Glutamatergic neuron (in vitro differentiated cells): ENCODE data around the gene PLXNA1. TPM values are rescaled to one million over a fixed set of nuclear protein-coding genes. Genes with fewer than 3 reads are reported as not detected.

Source experiments
- DNase-seq: peaks from one replicate; pipeline ENCODE4 v3.0.0; 2022
- H3K27ac Mint-ChIP-seq: one replicate; pipeline ENCODE4 v1.8.0; 2020; ENCODE audit warnings: mild to moderate bottlenecking, mixed read lengths, inconsistent platforms; ENCODE audit not compliant: unreplicated experiment
- H3K27me3 Mint-ChIP-seq: one replicate; pipeline ENCODE4 v1.8.0; 2020; ENCODE audit warnings: mild to moderate bottlenecking, moderate library complexity, mixed read lengths, inconsistent platforms; ENCODE audit not compliant: unreplicated experiment
- H3K36me3 Mint-ChIP-seq: one replicate; pipeline ENCODE4 v1.8.0; 2020; ENCODE audit warnings: mild to moderate bottlenecking, mixed read lengths, inconsistent platforms; ENCODE audit not compliant: unreplicated experiment
- H3K4me1 Mint-ChIP-seq: one replicate; pipeline ENCODE4 v1.8.0; 2020; ENCODE audit warnings: mild to moderate bottlenecking, low read depth, mixed read lengths, inconsistent platforms; ENCODE audit not compliant: unreplicated experiment
- H3K4me3 Mint-ChIP-seq: one replicate; pipeline ENCODE4 v1.8.0; 2020; ENCODE audit warnings: mild to moderate bottlenecking, mixed read lengths, inconsistent platforms; ENCODE audit not compliant: unreplicated experiment
- H3K9me3 Mint-ChIP-seq: one replicate; pipeline ENCODE4 v1.8.0; 2020; ENCODE audit warnings: mild to moderate bottlenecking, moderate library complexity, mixed read lengths, inconsistent platforms; ENCODE audit not compliant: unreplicated experiment
- total RNA-seq: library from RNA; stranded (reverse); fragmentation: NEBNext Ultra II Directional; extraction: Animal tissue kit (Norgen Biotek cat#: 25700); gene quantifications from one replicate; pipeline ENCODE4 v1.2.1, GENCODE V29; 2021; ENCODE audit not compliant: unreplicated experiment
- TF ChIP-seq, protein P1 (sequence below): fragments of 200-600 bp; sonication (generic); IDR thresholded peaks from one replicate; pipeline ENCODE4 v1.5.0; 2021; ENCODE audit not compliant: partially characterized antibody, unreplicated experiment

Gene PLXNA1
- total RNA-seq, 1 donor from 2014 or later = 110 TPM

DNA sequence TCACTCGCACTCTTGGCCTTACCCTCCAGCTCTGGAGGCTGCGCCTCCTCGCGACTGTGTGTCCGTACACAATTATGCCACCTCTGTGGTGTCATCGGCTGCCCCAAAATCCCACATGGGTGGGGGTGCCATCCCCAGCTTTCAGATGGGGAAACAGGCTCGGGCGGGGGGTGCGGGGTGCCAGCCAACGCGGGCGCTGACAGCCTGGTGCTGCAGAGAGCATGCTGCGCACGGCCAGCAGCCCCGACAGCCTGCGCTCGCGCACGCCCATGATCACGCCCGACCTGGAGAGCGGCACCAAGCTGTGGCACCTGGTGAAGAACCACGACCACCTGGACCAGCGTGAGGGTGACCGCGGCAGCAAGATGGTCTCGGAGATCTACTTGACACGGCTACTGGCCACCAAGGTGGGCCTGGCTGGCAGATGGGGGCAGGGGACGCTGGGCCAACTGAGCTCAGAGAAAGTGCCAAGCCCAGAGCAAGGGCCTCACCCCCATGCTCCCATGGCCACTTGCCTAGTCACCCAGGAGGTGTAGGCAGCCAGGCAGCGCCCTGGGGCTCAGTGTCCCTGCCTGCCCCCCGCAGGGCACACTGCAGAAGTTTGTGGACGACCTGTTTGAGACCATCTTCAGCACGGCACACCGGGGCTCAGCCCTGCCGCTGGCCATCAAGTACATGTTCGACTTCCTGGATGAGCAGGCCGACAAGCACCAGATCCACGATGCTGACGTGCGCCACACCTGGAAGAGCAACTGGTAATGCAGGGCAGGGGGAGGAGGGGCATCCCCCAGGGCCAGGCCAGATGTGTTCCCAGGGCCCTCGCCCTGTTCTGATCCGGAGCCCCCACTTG is 47.0 kb downstream of the PLXNA1 start:
- Mint-ChIP-seq H3K27ac (no peak overlapping the region), H3K4me1 (peaks cover 4% of the 10 kb centered on the region), H3K27me3 (peaks cover 2% of the 10 kb centered on the region), H3K4me3 (no peak overlapping the region), H3K36me3 (no peaks in the 10 kb centered on the region), H3K9me3 (peaks cover 11% of the 10 kb centered on the region)
- no peak for DNase-seq
- TF ChIP-seq, protein P1, sequence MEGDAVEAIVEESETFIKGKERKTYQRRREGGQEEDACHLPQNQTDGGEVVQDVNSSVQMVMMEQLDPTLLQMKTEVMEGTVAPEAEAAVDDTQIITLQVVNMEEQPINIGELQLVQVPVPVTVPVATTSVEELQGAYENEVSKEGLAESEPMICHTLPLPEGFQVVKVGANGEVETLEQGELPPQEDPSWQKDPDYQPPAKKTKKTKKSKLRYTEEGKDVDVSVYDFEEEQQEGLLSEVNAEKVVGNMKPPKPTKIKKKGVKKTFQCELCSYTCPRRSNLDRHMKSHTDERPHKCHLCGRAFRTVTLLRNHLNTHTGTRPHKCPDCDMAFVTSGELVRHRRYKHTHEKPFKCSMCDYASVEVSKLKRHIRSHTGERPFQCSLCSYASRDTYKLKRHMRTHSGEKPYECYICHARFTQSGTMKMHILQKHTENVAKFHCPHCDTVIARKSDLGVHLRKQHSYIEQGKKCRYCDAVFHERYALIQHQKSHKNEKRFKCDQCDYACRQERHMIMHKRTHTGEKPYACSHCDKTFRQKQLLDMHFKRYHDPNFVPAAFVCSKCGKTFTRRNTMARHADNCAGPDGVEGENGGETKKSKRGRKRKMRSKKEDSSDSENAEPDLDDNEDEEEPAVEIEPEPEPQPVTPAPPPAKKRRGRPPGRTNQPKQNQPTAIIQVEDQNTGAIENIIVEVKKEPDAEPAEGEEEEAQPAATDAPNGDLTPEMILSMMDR = no peak

DNA sequence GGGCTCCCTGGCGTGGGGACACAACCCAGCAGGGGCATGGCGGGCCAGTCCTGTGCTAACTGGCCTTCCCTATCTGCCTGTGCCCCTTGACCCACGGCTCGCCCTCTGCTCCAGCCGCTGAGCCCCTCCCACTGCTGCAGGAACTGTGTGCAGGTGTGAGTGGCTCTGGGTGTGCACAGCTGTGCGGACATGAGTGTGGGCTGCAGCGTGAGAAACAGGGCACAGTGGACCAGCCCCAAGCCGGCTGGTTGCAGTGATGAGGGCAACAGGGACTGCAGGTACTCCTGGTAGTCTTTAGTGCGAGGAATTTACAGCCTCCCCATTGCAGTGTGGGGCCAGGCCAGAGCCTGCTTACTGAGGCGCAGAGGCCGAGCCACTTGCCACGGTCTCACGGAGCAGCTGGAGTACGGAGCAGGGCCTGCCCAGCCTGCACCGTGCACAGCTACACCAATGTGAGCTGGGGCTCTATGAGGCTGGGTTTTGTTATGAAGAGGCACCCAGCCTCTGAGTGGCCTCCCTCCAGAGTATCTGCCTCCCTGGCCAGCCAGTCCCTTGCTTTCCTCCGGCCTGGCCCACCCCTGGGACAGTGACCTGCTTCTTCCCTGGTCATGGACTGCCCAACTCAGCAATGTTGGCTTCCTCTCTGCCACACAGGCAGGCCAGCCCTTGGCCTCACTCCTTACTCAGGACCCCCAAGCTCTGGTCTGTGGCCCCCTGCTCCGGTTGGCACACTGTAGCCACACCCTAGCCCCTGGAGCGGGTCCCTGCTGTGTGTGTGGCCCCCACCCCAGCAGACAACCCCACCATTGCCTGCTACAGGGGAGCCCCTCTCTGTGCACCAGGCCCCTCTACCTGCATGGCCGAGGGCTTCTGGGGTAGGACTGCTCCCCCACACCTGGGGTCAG is 47.8 kb downstream of the PLXNA1 start:
- Mint-ChIP-seq H3K36me3 (no peaks in the 10 kb centered on the region), H3K27me3 (peaks cover 2% of the 10 kb centered on the region), H3K4me3 (no peak overlapping the region), H3K27ac (no peak overlapping the region), H3K4me1 (peaks cover 5% of the 10 kb centered on the region), H3K9me3 (peaks cover 9% of the 10 kb centered on the region)
- TF ChIP-seq, protein P1 = no peak
- DNase-seq = no peak

GRCh38 chr3:127031413-127031810 is 48.5 kb downstream of the PLXNA1 start:
- H3K36me3 Mint-ChIP-seq = no peaks in the 10 kb centered on the region
- no peak for DNase-seq
- no peak overlapping the region for H3K4me3 Mint-ChIP-seq
- peaks cover 9% of the 10 kb centered on the region for H3K9me3 Mint-ChIP-seq
- H3K27ac Mint-ChIP-seq = peak overlapping the region; percentile 33
- peaks cover 2% of the 10 kb centered on the region for H3K27me3 Mint-ChIP-seq
- TF ChIP-seq, protein P1 = no peak
- H3K4me1 Mint-ChIP-seq = peaks cover 5% of the 10 kb centered on the region

GRCh38 chr3:127031845-127032244 is 48.9 kb downstream of the PLXNA1 start:
- H3K4me1 Mint-ChIP-seq = peaks cover 5% of the 10 kb centered on the region
- TF ChIP-seq, protein P1 = no peak
- no peak for DNase-seq
- no peak overlapping the region for H3K4me3 Mint-ChIP-seq
- peaks cover 9% of the 10 kb centered on the region for H3K9me3 Mint-ChIP-seq
- no peaks in the 10 kb centered on the region for H3K36me3 Mint-ChIP-seq
- H3K27me3 Mint-ChIP-seq = peaks cover 2% of the 10 kb centered on the region
- H3K27ac Mint-ChIP-seq = no peak overlapping the region
